Trophoblast cell (in vitro differentiated cells and primary cell): ENCODE data around the gene FTSJ1.

Experiments used
- DNase-seq, 2 donors: peaks; one replicate each; pipeline ENCODE4 v3.0.0-alpha.2; 2016
- H2AFZ ChIP-seq: 2 replicates; pipeline ENCODE4 v1.6.1; 2013; ENCODE audit warnings: low read length, moderate library complexity, mild to moderate bottlenecking; ENCODE audit not compliant: insufficient read depth, poor library complexity
- H2AK5ac ChIP-seq: 2 replicates; pipeline ENCODE4 v1.6.1; 2013; ENCODE audit warnings: mild to moderate bottlenecking, low read length
- H2BK120ac ChIP-seq: 2 replicates; pipeline ENCODE4 v1.6.1; 2013; ENCODE audit warnings: low read length, mild to moderate bottlenecking, moderate library complexity; ENCODE audit not compliant: insufficient read depth, poor library complexity
- H2BK12ac ChIP-seq: 2 replicates; pipeline ENCODE4 v1.6.1; 2013; ENCODE audit warnings: mild to moderate bottlenecking, low read length, moderate library complexity
- H2BK5ac ChIP-seq: 2 replicates; pipeline ENCODE4 v1.6.1; 2013; ENCODE audit warnings: low read length, low read depth, moderate library complexity, mild to moderate bottlenecking; ENCODE audit not compliant: poor library complexity
- H3K14ac ChIP-seq: 2 replicates; pipeline ENCODE4 v1.6.1; 2013; ENCODE audit warnings: mild to moderate bottlenecking, low read length
- H3K18ac ChIP-seq: 2 replicates; pipeline ENCODE4 v1.6.1; 2013; ENCODE audit warnings: mild to moderate bottlenecking, low read length
- H3K23ac ChIP-seq: 2 replicates; pipeline ENCODE4 v1.6.1; 2013; ENCODE audit warnings: low read length
- H3K27ac ChIP-seq: 2 replicates; pipeline ENCODE4 v1.5.1; 2013; ENCODE audit warnings: low read depth, mild to moderate bottlenecking, inconsistent platforms, low read length, moderate library complexity
- H3K27me3 ChIP-seq: 2 replicates; pipeline ENCODE4 v1.6.1; 2013; ENCODE audit warnings: inconsistent platforms, mild to moderate bottlenecking, low read length, moderate library complexity; ENCODE audit not compliant: insufficient read depth
- H3K36me3 ChIP-seq, 2 experiments: 1 replicate in 1 of 2; 2 replicates in 1 of 2; pipeline ENCODE4 v1.6.1; 2013; ENCODE audit warnings: low read length in 2 of 2, mild to moderate bottlenecking in 2 of 2, moderate library complexity in 1 of 2; ENCODE audit not compliant: insufficient read depth in 2 of 2, control insufficient read depth in 1 of 2
- H3K4ac ChIP-seq: 2 replicates; pipeline ENCODE4 v1.6.1; 2013; ENCODE audit warnings: low read depth, mild to moderate bottlenecking, low read length, moderate library complexity
- H3K4me1 ChIP-seq, 2 experiments: 1 replicate in 1 of 2; 2 replicates in 1 of 2; pipeline ENCODE4 v1.6.1; 2013; ENCODE audit warnings: low read length in 2 of 2, mild to moderate bottlenecking in 2 of 2, moderate library complexity in 1 of 2; ENCODE audit not compliant: insufficient read depth in 2 of 2, control insufficient read depth in 1 of 2
- H3K4me2 ChIP-seq: 2 replicates; pipeline ENCODE4 v1.6.1; 2013; ENCODE audit warnings: inconsistent platforms, mild to moderate bottlenecking, low read length, moderate library complexity
- H3K4me3 ChIP-seq: 2 replicates; pipeline ENCODE4 v1.5.1; 2013; ENCODE audit warnings: mild to moderate bottlenecking, low read depth, low read length, inconsistent platforms
- H3K79me1 ChIP-seq: one replicate; pipeline ENCODE4 v1.6.1; 2013; ENCODE audit warnings: low read length
- H3K79me2 ChIP-seq: 2 replicates; pipeline ENCODE4 v1.6.1; 2013; ENCODE audit warnings: low read length, mild to moderate bottlenecking; ENCODE audit not compliant: control insufficient read depth, insufficient read depth, poor library complexity
- H3K9ac ChIP-seq: 2 replicates; pipeline ENCODE4 v1.6.1; 2013; ENCODE audit warnings: mild to moderate bottlenecking, low read length
- H3K9me3 ChIP-seq: 2 replicates; pipeline ENCODE4 v1.6.1; 2013; ENCODE audit warnings: low read depth, mild to moderate bottlenecking, control low read depth, inconsistent platforms, low read length; ENCODE audit not compliant: insufficient read depth
- H4K12ac ChIP-seq: 2 replicates; pipeline ENCODE4 v1.6.1; 2013; ENCODE audit warnings: low read depth, mild to moderate bottlenecking, low read length, moderate library complexity
- H4K8ac ChIP-seq: 2 replicates; pipeline ENCODE4 v1.6.1; 2013; ENCODE audit warnings: low read depth, mild to moderate bottlenecking, low read length, moderate library complexity
- H4K91ac ChIP-seq: one replicate; pipeline ENCODE4 v1.6.1; 2013; ENCODE audit warnings: low read depth, mild to moderate bottlenecking, low read length, moderate library complexity
- WGBS: extraction: QIAGEN DNeasy Blood & Tissue Kit; methylation state at CpG from one replicate; pipeline ENCODE4 v1.1.7; 2013; ENCODE audit warnings: missing lambda C conversion rate; ENCODE audit not compliant: insufficient read length, insufficient coverage; ENCODE audit errors: extremely low coverage; 5-methylcytosine and 5-hydroxymethylcytosine counted together

The FTSJ1 gene

GRCh38 chrX:48532161-48532560 lies 56.2 kb downstream of the FTSJ1 start:
- H3K23ac ChIP-seq = no peak overlapping the region
- no peaks in the 10 kb centered on the region for H3K79me2 ChIP-seq
- no peak overlapping the region for H3K4ac ChIP-seq
- H3K9me3 ChIP-seq = no peaks in the 10 kb centered on the region
- H3K14ac ChIP-seq = no peak overlapping the region
- H4K12ac ChIP-seq = no peak overlapping the region
- no peak overlapping the region for H2BK5ac ChIP-seq
- H3K27ac ChIP-seq = no peak overlapping the region
- no peak overlapping the region for H2AK5ac ChIP-seq
- no peaks in the 10 kb centered on the region for H3K79me1 ChIP-seq
- H2BK12ac ChIP-seq = no peak overlapping the region
- H4K8ac ChIP-seq = no peak overlapping the region
- WGBS = no CpG with 5 or more reads among the region's 1 CpG
- H3K36me3 ChIP-seq = peaks cover 17% of the 10 kb centered on the region in 2 experiments
- H3K9ac ChIP-seq = no peak overlapping the region
- H4K91ac ChIP-seq = no peak overlapping the region
- no peaks in the 10 kb centered on the region for H3K27me3 ChIP-seq
- no peaks in the 10 kb centered on the region for H3K4me1 ChIP-seq
- no peak overlapping the region for H3K18ac ChIP-seq
- H2BK120ac ChIP-seq = no peak overlapping the region
- no peak overlapping the region for H3K4me2 ChIP-seq
- no peak overlapping the region for H2AFZ ChIP-seq
- no peak overlapping the region for H3K4me3 ChIP-seq
- no peak for DNase-seq

GRCh38 chrX:48533165-48533564 lies 57.2 kb downstream of the FTSJ1 start:
- H2BK12ac ChIP-seq = no peak overlapping the region
- H3K9ac ChIP-seq = no peak overlapping the region
- H2BK5ac ChIP-seq = no peak overlapping the region
- no peak overlapping the region for H3K14ac ChIP-seq
- H4K8ac ChIP-seq = no peak overlapping the region
- no peak overlapping the region for H3K27ac ChIP-seq
- DNase-seq = no peak
- no peak overlapping the region for H3K4me2 ChIP-seq
- no peak overlapping the region for H3K23ac ChIP-seq
- no peak overlapping the region for H3K4me3 ChIP-seq
- no CpG with 5 or more reads among the region's 3 CpGs for WGBS
- no peak overlapping the region for H2BK120ac ChIP-seq
- H3K9me3 ChIP-seq = no peaks in the 10 kb centered on the region
- H3K36me3 ChIP-seq = peaks cover 8 to 10% of the 10 kb centered on the region in 2 experiments
- no peak overlapping the region for H4K91ac ChIP-seq
- H3K27me3 ChIP-seq = no peaks in the 10 kb centered on the region
- H4K12ac ChIP-seq = no peak overlapping the region
- no peaks in the 10 kb centered on the region for H3K79me2 ChIP-seq
- no peaks in the 10 kb centered on the region for H3K79me1 ChIP-seq
- H2AK5ac ChIP-seq = no peak overlapping the region
- H3K4ac ChIP-seq = no peak overlapping the region
- H2AFZ ChIP-seq = no peak overlapping the region
- no peaks in the 10 kb centered on the region for H3K4me1 ChIP-seq
- H3K18ac ChIP-seq = no peak overlapping the region
